ENCODE data around the gene NOX3. TPM values are rescaled to one million over a fixed set of nuclear protein-coding genes. Genes with fewer than 3 reads are reported as not detected.

Gene NOX3
- polyA plus RNA-seq, 3 donors from 2014 or later = not detected

GRCh38 chr6:155439376-155439775 lies 16.3 kb downstream of the NOX3 start:
- Mint-ChIP-seq H3K36me3 (peaks cover 0 to under 1% (median 0%) of the 10 kb centered on the region in 3 donors), H3K4me1 (peaks cover 10% of the 10 kb centered on the region in 2 donors), H3K27me3 (ENCODE audit: low read depth in 3 of 3) (peaks cover 0 to 5% (median 2%) of the 10 kb centered on the region in 3 donors), H3K27ac (no peak overlapping the region), H3K9me3 (no peaks in the 10 kb centered on the region), H3K4me3 (no peak overlapping the region)
- no peak for DNase-seq

GRCh38 chr6:155436981-155437749 lies 18.5 kb downstream of the NOX3 start:
- peaks cover 0 to 8% (median 0%) of the 10 kb centered on the region in 3 donors for H3K27me3 Mint-ChIP-seq (ENCODE audit: low read depth in 3 of 3)
- no peak for DNase-seq
- H3K27ac Mint-ChIP-seq = no peak overlapping the region
- no peak overlapping the region for H3K4me3 Mint-ChIP-seq
- H3K36me3 Mint-ChIP-seq = peaks cover 0 to 3% (median 0%) of the 10 kb centered on the region in 3 donors
- no peaks in the 10 kb centered on the region for H3K9me3 Mint-ChIP-seq
- peaks cover 6 to 7% of the 10 kb centered on the region in 2 donors for H3K4me1 Mint-ChIP-seq

DNA sequence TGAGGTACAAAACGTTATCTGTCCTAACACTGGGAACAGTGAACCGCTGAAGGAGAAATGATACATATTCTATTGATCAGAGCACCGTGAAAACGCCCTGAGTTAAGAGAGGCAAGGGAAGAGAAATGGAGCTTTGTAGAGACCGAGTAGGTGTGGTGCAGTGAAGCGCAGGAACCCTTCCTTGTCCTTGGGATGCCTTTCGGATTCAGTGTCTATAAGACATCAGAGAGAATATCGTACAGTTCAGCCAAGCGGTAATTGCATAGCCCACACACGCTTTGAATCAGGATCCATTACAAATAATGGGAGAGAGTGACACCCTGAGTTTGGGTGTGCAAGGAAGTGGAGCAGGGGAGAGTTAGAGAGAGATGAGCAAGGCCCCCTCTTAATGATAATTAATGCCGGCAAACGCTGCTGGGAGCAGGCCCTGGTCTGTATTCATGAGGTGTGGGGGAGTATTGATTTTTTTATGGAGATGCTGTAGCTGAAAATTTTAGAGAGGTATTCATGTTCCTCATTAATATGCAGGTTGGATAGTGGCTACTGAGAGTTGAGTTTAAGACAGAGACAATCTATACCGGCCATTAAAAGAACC lies 20.7 kb downstream of the NOX3 start:
- DNase-seq = no peak
- Mint-ChIP-seq H3K27ac (no peak overlapping the region), H3K36me3 (peaks cover 0 to 3% (median 0%) of the 10 kb centered on the region in 3 donors)

DNA sequence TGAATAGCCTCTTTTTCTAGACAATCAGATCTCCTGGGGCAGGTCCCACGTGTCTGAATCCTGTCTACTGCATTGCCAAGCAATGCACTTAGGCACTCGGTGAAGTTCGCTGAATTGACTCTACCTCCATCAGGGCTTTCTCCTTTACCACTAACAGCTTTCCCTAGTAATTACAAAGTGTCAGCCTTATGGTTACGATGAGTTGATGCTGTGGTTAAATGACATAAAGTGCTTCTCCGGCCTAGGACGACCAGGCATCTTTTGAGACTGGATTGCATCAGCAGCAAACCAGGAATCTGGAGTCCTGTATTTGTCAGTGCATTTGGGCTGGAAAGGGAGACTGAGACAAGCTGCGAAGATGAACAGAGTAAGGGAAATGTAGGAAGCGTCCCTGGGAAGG lies 21.5 kb downstream of the NOX3 start:
- H3K4me3 Mint-ChIP-seq = no peak overlapping the region
- no peaks in the 10 kb centered on the region for H3K9me3 Mint-ChIP-seq
- peaks cover 0 to 8% (median 0%) of the 10 kb centered on the region in 3 donors for H3K36me3 Mint-ChIP-seq
- H3K27ac Mint-ChIP-seq = no peak overlapping the region
- H3K4me1 Mint-ChIP-seq = peaks cover 6 to 7% of the 10 kb centered on the region in 2 donors
- DNase-seq = no peak
- H3K27me3 Mint-ChIP-seq (ENCODE audit: low read depth in 3 of 3) = peaks cover 0 to 6% (median 4%) of the 10 kb centered on the region in 3 donors

More for the DNA sequence above, 20.7 kb downstream of the NOX3 start:
- H3K4me3 Mint-ChIP-seq = no peak overlapping the region
- H3K27me3 Mint-ChIP-seq (ENCODE audit: low read depth in 3 of 3) = peaks cover 0 to 6% (median 4%) of the 10 kb centered on the region in 3 donors
- H3K9me3 Mint-ChIP-seq = no peaks in the 10 kb centered on the region
- H3K4me1 Mint-ChIP-seq = peaks cover 6 to 7% of the 10 kb centered on the region in 2 donors

GRCh38 chr6:155432293-155432692 lies 23.3 kb downstream of the NOX3 start:
- H3K36me3 Mint-ChIP-seq = peaks cover 0 to 10% (median 0%) of the 10 kb centered on the region in 3 donors
- no peak overlapping the region for H3K27ac Mint-ChIP-seq
- peaks cover 6 to 7% of the 10 kb centered on the region in 2 donors for H3K4me1 Mint-ChIP-seq
- peaks cover 0 to 4% (median 3%) of the 10 kb centered on the region in 3 donors for H3K27me3 Mint-ChIP-seq (ENCODE audit: low read depth in 3 of 3)
- no peaks in the 10 kb centered on the region for H3K9me3 Mint-ChIP-seq
- no peak for DNase-seq
- H3K4me3 Mint-ChIP-seq = no peak overlapping the region

DNA sequence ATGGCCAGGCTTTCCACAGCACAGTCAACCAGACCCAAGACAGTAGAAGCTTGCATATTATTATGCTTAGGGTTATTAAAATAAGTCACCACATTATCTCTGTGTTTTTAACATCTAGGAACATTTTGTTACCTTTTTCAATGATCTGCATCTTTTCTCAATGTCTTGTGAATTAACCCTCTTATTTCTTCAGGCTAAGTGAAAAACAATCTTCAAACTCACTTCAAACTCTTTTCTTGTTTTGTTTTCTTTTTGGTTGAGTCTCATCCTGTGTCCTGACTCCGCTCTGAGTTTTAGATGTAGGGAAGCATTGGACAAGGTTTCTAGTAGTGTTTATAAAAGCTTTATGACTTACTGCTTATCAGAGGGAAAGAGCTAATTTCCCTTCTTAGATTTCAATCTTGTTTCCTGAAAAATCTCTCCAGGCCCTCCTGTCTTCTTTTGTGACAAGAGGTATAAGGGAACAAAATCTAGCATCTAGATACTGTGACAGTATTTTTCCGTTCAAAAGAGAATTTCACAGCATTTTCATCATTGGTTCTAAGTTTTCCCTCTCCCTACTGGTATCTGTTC lies 26.2 kb downstream of the NOX3 start:
- Mint-ChIP-seq H3K4me3 (no peak overlapping the region), H3K27me3 (ENCODE audit: low read depth in 3 of 3) (peaks cover 0 to 4% (median 3%) of the 10 kb centered on the region in 3 donors), H3K27ac (no peak overlapping the region)

DNA sequence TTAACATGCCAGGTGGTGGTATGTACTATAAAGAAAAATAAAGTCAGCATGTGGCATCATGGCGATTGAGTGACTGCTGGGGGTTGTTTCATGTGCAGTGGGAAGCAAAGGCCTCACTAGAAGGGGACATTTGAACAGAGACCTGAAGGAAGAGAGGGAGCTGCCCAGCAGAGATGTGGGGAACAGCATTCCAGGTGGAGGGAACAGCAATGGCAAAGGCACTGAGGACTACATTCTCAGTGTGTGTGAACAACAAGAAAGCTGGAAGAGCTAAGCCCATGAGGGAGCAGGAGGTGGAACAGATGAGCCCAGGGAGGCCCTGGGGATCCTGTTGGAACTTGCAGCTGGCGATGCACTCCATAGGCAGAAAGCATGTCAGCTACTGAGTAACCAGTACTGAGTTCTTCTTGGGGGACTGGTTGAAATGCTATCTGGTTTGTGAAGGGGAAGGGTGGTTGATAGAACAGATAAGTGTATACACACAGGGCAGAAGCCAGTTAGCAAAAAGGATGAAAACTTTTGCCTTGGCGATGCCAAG lies 29.2 kb downstream of the NOX3 start:
- no peak for DNase-seq
- Mint-ChIP-seq H3K9me3 (no peaks in the 10 kb centered on the region), H3K4me1 (no peaks in the 10 kb centered on the region), H3K27ac (no peak overlapping the region), H3K4me3 (no peak overlapping the region), H3K27me3 (ENCODE audit: low read depth in 3 of 3) (peaks cover 0 to 4% (median 0%) of the 10 kb centered on the region in 3 donors), H3K36me3 (peaks cover 0 to 7% (median 0%) of the 10 kb centered on the region in 3 donors)

More for the DNA sequence above, 26.2 kb downstream of the NOX3 start:
- Mint-ChIP-seq H3K4me1 (no peaks in the 10 kb centered on the region), H3K36me3 (peaks cover 0 to 10% (median 0%) of the 10 kb centered on the region in 3 donors), H3K9me3 (no peaks in the 10 kb centered on the region)
- DNase-seq = no peak

DNA sequence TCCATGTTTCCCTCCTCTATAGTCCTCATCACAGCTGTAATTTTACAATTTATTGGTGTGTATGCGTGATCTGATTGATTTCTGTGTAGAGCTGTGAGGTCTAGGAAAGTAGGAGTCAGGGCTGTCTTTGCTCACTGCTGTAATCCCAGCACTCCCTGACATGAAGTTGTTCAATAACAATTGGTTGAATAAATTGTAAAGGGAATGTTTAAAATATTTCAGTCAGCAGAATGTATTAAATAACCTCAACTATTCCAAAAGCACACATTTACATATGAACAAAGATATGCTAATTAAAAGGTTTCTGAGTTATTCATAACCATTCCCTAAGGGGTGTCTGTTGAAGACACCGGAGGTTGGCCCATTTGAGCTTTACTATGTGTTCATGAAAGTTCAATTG lies 31.5 kb downstream of the NOX3 start:
- Mint-ChIP-seq H3K36me3 (peaks cover 0 to 8% (median 0%) of the 10 kb centered on the region in 3 donors), H3K4me1 (peaks cover 7 to 10% of the 10 kb centered on the region in 2 donors), H3K9me3 (no peaks in the 10 kb centered on the region), H3K27me3 (ENCODE audit: low read depth in 3 of 3) (no peaks in the 10 kb centered on the region), H3K4me3 (no peak overlapping the region), H3K27ac (no peak overlapping the region)
- no peak for DNase-seq

- Mint-ChIP-seq H3K4me1 (peaks cover 23 to 26% of the 10 kb centered on the region in 2 donors), H3K4me3 (no peak overlapping the region), H3K27me3 (ENCODE audit: low read depth in 3 of 3) (no peaks in the 10 kb centered on the region), H3K9me3 (no peaks in the 10 kb centered on the region), H3K36me3 (peaks cover 0 to 5% (median 0%) of the 10 kb centered on the region in 3 donors), H3K27ac (no peak overlapping the region)
- no peak for DNase-seq
Observed at GRCh38 chr6:155422635-155423034, 33.0 kb downstream of the NOX3 start.

- H3K4me3 Mint-ChIP-seq = no peak overlapping the region
- peaks cover 0 to 5% (median 0%) of the 10 kb centered on the region in 3 donors for H3K36me3 Mint-ChIP-seq
- no peak overlapping the region for H3K27ac Mint-ChIP-seq
- H3K4me1 Mint-ChIP-seq = peaks cover 30 to 34% of the 10 kb centered on the region in 2 donors
- no peaks in the 10 kb centered on the region for H3K9me3 Mint-ChIP-seq
- no peak for DNase-seq
- H3K27me3 Mint-ChIP-seq (ENCODE audit: low read depth in 3 of 3) = peaks cover 0 to 3% (median 0%) of the 10 kb centered on the region in 3 donors
Observed at GRCh38 chr6:155420492-155420891, 35.1 kb downstream of the NOX3 start.

DNA sequence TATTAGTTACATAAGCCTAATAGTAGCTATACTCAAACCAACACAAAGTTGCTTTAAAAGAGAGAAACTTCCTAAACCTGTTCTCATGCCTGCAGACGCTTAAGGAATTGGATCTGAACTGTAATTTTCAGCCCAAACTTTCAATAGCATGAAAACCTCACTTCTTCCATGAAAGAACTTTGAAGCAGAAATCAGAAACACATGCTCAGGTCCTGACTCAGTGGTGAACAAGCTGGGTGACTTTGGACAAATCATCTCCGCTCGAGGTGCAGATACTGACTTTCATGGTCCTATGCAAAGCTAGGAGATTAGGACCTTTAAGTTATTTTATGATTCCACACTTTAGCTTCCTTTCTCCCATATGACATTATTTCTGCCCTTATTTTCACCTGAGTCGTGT lies 36.5 kb downstream of the NOX3 start:
- Mint-ChIP-seq H3K36me3 (peaks cover 0 to 5% (median 0%) of the 10 kb centered on the region in 3 donors), H3K27ac (peak overlapping the region in 2 of 6 donors; percentile 86 to 90), H3K4me3 (peak overlapping the region; percentile 42 to 84 (median 74)), H3K4me1 (peaks cover 30 to 34% of the 10 kb centered on the region in 2 donors), H3K9me3 (no peaks in the 10 kb centered on the region), H3K27me3 (ENCODE audit: low read depth in 3 of 3) (peaks cover 0 to 3% (median 0%) of the 10 kb centered on the region in 3 donors)
- no peak for DNase-seq

GRCh38 chr6:155418017-155418761 lies 37.5 kb downstream of the NOX3 start:
- H3K36me3 Mint-ChIP-seq = peaks cover 0 to 5% (median 0%) of the 10 kb centered on the region in 3 donors
- peaks cover 30 to 34% of the 10 kb centered on the region in 2 donors for H3K4me1 Mint-ChIP-seq
- H3K27me3 Mint-ChIP-seq (ENCODE audit: low read depth in 3 of 3) = peaks cover 0 to 3% (median 0%) of the 10 kb centered on the region in 3 donors
- peak overlapping the region; percentile 70 to 84 (median 74) for H3K4me3 Mint-ChIP-seq
- peak; percentile 34 to 46 (median 34) for DNase-seq
- no peaks in the 10 kb centered on the region for H3K9me3 Mint-ChIP-seq
- peak overlapping the region; percentile 84 to 97 (median 88) for H3K27ac Mint-ChIP-seq

- peaks cover 0 to 11% (median 0%) of the 10 kb centered on the region in 3 donors for H3K36me3 Mint-ChIP-seq
- H3K4me1 Mint-ChIP-seq = peaks cover 30 to 34% of the 10 kb centered on the region in 2 donors
- H3K27ac Mint-ChIP-seq = peak overlapping the region in 4 of 6 donors; percentile 86 to 97 (median 92)
- peak overlapping the region; percentile 70 to 84 (median 74) for H3K4me3 Mint-ChIP-seq
- H3K27me3 Mint-ChIP-seq (ENCODE audit: low read depth in 3 of 3) = peaks cover 0 to 3% (median 0%) of the 10 kb centered on the region in 3 donors
- peaks cover 0 to 2% (median 0%) of the 10 kb centered on the region in 6 donors for H3K9me3 Mint-ChIP-seq
- no peak for DNase-seq
Observed at GRCh38 chr6:155417454-155417853, 38.2 kb downstream of the NOX3 start.
